Measurements from ENCODE around the gene NPC1.
"Not testable (repeated sequence)": the region's sequence is repeated elsewhere in the genome, so short reads cannot be mapped to it uniquely, and the experiment has no call there.

- TF ChIP-seq IRF1 (CRISPR knock-in tag; IDR thresholded peaks at IDR 0.05); CTCF (IDR thresholded peaks at IDR 0.05); USF2 (CRISPR knock-in tag; IDR thresholded peaks at IDR 0.05): not testable (repeated sequence)
These were observed 74.1 kb downstream of the NPC1 start for GRCh38 chr18:23512216-23512615.
